Spinal cord (tissue), 10 donors: ENCODE results near the gene REP15. TPM values are rescaled to one million over a fixed set of nuclear protein-coding genes. Genes with fewer than 3 reads are reported as not detected.
A peak's percentile ranks its signal among the peaks of the same experiment; 100 is the strongest.

Source experiments
- DNase-seq, 6 donors: peaks; one replicate each; pipeline versions ENCODE4 v3.0.0 to v3.0.0-alpha.2; 2013 to 2015; ENCODE audit warnings: low spot score in 6 of 6, low read depth in 4 of 6
- H3K27ac ChIP-seq: one replicate; pipeline ENCODE4 v1.5.1; 2013; ENCODE audit warnings: low read depth, low read length, control low read depth
- H3K27me3 ChIP-seq: one replicate; pipeline ENCODE4 v1.6.1; 2013; ENCODE audit warnings: low read length; ENCODE audit not compliant: control insufficient read depth, insufficient read depth
- H3K36me3 ChIP-seq: one replicate; pipeline ENCODE4 v1.6.1; 2013; ENCODE audit warnings: low read length; ENCODE audit not compliant: control insufficient read depth, insufficient read depth
- H3K4me1 ChIP-seq: one replicate; pipeline ENCODE4 v1.6.1; 2013; ENCODE audit warnings: low read length; ENCODE audit not compliant: control insufficient read depth, insufficient read depth
- H3K4me3 ChIP-seq: one replicate; pipeline ENCODE4 v1.5.1; 2013; ENCODE audit warnings: low read depth, low read length, control low read depth
- H3K9me3 ChIP-seq: one replicate; pipeline ENCODE4 v1.6.1; 2013; ENCODE audit warnings: low read length; ENCODE audit not compliant: control insufficient read depth, insufficient read depth
- WGBS: methylation state at CpG from one replicate; pipeline ENCODE4 v1.1.5; 2013; ENCODE audit warnings: missing lambda C conversion rate; ENCODE audit not compliant: insufficient coverage; 5-methylcytosine and 5-hydroxymethylcytosine counted together
- polyA plus RNA-seq, 2 donors: library from polyadenylated mRNA; unstranded; fragments of 120-200 nt; gene quantifications; one replicate each; pipeline ENCODE4 v1.2.1, GENCODE V29; 2013; ENCODE audit not compliant: insufficient read length in 2 of 2
- total RNA-seq, 2 donors: library from RNA; depleted of rRNA in 1 of 2; stranded (reverse); fragments of 120-200 nt in 1 of 2; fragments of >200 nt in 1 of 2; gene quantifications; one replicate each; pipeline versions ENCODE4 v1.2.3 to v1.2.4, GENCODE V29; 2013 to 2014
- donor health status: healthy.

Gene REP15
- total and polyA plus RNA-seq, 4 donors, result 1.1 to 6.9 (median 1.7) TPM

DNA sequence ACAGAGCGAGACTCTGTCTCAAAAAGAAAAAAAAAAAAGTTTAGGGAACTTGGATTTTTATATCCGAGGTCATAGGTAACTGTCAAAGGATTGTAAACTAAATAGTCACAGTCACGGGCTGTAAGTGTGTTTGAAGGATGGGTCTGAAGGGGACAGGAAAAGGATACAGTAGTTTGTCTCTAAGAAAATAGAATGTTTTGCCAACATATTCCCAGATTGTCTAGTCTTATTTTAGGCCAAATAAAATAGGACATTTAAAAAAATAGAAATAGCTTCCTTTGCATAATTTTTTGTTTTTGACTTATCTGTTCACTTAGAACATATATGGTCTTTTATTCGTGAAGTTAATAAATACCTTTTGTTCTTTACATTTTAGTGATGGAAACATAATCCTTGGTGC lies 24.2 kb upstream of the REP15 start:
- H3K36me3 ChIP-seq, result peaks cover 5% of the 10 kb centered on the region
- H3K9me3 ChIP-seq, result no peaks in the 10 kb centered on the region
- H3K27ac ChIP-seq, result no peak overlapping the region
- H3K4me3 ChIP-seq, result no peak overlapping the region
- no peaks in the 10 kb centered on the region for H3K4me1 ChIP-seq
- no CpG with 5 or more reads among the region's 4 CpGs for WGBS
- no peaks in the 10 kb centered on the region for H3K27me3 ChIP-seq
- DNase-seq, result no peak

DNA sequence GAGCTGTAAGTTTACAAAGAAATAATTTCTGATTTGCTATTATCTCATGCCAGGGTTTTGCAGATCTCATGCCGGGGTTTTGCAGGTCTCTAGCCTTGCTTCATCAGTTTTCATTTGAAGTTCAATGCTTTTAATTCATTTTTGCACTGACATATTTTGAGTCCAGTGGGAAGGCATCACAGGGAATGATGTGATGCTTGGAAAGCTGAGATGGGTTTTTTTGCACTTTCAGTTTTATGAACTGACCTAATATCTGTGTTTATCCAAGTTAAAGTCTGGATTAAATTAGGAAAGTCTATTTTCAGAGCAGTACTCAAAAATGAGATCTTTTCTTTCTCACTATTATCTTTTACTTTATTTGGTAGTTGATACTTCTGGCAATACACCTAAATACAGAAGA lies 23.6 kb upstream of the REP15 start:
- H3K27ac ChIP-seq, result no peak overlapping the region
- peak in 1 of 6 donors; percentile 8 for DNase-seq
- no peaks in the 10 kb centered on the region for H3K4me1 ChIP-seq
- no peak overlapping the region for H3K4me3 ChIP-seq
- H3K27me3 ChIP-seq, result no peaks in the 10 kb centered on the region
- no peaks in the 10 kb centered on the region for H3K9me3 ChIP-seq
- H3K36me3 ChIP-seq, result peaks cover 3% of the 10 kb centered on the region
- 75% methylated on average over 1 of the region's 1 CpG for whole genome bisulfite sequencing

DNA sequence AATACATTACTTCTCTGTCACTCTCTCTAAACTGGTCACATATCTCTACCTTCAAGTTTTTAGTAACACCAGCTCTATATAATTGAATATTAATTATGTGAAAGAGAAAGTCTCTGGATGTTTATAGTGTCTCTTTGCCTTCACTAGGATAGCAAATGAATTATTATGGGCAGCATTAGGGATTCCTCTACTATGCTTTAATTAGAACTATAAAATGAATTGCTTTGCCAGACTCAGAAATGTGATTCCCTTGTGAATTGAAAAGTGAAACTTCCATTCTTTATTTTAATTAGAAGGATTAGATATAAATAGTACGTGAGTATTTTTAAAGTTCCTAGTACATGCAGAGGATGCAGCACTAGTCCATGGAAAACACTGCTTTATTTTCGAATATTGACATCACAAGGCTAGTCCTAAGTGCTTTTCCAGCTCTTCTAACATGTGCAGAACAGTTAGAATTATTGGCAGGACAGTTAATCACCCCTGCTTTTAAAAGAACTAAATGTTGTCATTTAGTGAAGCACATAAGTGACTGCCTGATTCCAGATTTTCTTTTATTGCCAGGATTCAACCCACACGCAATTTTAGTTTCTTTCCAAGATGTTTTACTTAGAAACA lies 23.0 kb upstream of the REP15 start:
- H3K4me1 ChIP-seq, result no peaks in the 10 kb centered on the region
- no peak overlapping the region for H3K27ac ChIP-seq
- no CpG with 5 or more reads among the region's 3 CpGs for WGBS
- no peak overlapping the region for H3K4me3 ChIP-seq
- no peaks in the 10 kb centered on the region for H3K36me3 ChIP-seq
- peak in 1 of 6 donors; percentile 7 for DNase-seq
- no peaks in the 10 kb centered on the region for H3K27me3 ChIP-seq
- no peaks in the 10 kb centered on the region for H3K9me3 ChIP-seq

DNA sequence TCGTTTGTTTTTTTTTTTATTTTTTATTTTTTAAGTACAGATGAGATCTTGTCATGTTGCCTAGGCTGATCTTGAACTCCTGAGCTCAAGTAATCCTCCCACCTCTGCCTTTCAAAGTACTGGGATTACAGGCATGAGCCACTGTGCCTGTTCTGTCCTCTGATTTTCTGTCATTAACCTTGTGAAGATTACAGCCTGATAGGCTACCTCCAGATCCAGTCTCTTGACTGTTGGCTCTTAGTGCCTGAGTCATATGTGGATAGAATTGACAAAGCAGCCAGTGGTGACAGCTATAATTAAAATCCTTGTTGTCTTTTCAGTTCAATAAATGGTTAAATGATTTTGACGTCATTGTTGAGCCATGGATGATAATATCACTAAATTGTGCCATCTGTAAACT lies 21.3 kb upstream of the REP15 start:
- no peaks in the 10 kb centered on the region for H3K4me1 ChIP-seq
- H3K27me3 ChIP-seq, result no peaks in the 10 kb centered on the region
- no peaks in the 10 kb centered on the region for H3K9me3 ChIP-seq
- H3K4me3 ChIP-seq, result no peak overlapping the region
- H3K27ac ChIP-seq, result no peak overlapping the region
- no peaks in the 10 kb centered on the region for H3K36me3 ChIP-seq
- no CpG with 5 or more reads among the region's 2 CpGs for WGBS
- DNase-seq, result no peak

DNA sequence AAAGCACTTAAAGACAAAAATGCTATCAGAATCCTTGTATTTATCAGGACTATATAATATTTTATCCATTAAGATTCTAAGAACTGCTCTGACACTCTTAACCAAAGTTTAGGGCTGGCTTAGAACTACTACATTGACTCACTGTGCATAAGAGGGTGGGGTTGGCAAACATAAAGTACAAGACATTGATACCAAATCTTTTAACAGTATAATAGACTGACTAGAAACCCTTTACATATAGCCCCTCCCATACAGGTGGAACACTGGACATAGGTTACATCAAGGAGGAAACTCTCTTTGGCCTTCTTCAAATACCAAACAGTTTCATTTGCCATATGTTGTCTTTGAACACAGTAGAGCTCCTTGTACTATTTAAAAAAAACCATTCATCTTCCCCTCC lies 15.6 kb upstream of the REP15 start:
- H3K36me3 ChIP-seq, result peaks cover 3% of the 10 kb centered on the region
- no peaks in the 10 kb centered on the region for H3K9me3 ChIP-seq
- H3K27me3 ChIP-seq, result no peaks in the 10 kb centered on the region
- no peak overlapping the region for H3K27ac ChIP-seq
- no peak for DNase-seq
- no peaks in the 10 kb centered on the region for H3K4me1 ChIP-seq
- H3K4me3 ChIP-seq, result no peak overlapping the region

DNA sequence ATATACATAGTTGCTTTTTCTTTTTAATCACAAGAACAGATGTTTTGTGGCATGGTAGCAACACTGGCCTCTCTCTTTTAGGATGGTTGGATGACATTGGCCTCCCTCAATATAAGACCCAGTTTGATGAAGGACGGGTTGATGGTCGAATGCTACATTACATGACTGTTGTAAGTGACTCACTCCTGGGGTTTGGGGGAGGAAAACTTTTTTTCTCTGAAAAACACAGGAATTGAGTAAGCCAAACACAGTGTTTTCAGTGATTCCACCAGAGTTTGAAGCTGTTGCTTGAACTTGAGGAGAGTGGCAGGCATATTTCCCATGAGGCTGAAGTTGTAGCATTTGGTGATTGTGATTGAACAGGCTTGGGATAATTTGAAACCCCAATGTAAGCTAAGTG lies 13.7 kb upstream of the REP15 start:
- Histone ChIP-seq H3K36me3 (peaks cover 3% of the 10 kb centered on the region), H3K4me3 (no peak overlapping the region), H3K27me3 (no peaks in the 10 kb centered on the region), H3K27ac (no peak overlapping the region), H3K4me1 (no peaks in the 10 kb centered on the region), H3K9me3 (no peaks in the 10 kb centered on the region)
- no CpG with 5 or more reads among the region's 2 CpGs for WGBS
- no peak for DNase-seq

DNA sequence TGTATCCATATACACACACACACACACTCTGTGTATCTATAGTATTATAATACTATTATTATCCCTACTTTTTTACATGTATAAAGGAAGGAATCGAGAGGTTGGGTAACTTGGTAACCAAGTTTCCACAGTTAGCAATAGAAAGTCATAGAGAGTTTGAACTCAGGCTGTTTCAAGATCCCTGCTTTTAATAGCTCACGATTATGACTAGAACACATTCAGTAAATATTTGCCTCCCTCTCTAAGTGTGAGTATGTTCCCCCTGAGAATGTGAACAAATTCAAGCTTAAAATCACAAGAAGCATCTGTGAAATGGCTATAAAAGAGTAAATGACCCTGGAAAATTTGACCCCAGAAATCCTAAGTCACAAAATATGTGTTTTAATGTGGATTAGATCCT lies 11.0 kb upstream of the REP15 start:
- WGBS, result no CpG with 5 or more reads among the region's 2 CpGs
- no peak overlapping the region for H3K4me3 ChIP-seq
- no peaks in the 10 kb centered on the region for H3K9me3 ChIP-seq
- H3K27me3 ChIP-seq, result no peaks in the 10 kb centered on the region
- H3K36me3 ChIP-seq, result peaks cover 7% of the 10 kb centered on the region
- no peaks in the 10 kb centered on the region for H3K4me1 ChIP-seq
- H3K27ac ChIP-seq, result no peak overlapping the region
- no peak for DNase-seq

DNA sequence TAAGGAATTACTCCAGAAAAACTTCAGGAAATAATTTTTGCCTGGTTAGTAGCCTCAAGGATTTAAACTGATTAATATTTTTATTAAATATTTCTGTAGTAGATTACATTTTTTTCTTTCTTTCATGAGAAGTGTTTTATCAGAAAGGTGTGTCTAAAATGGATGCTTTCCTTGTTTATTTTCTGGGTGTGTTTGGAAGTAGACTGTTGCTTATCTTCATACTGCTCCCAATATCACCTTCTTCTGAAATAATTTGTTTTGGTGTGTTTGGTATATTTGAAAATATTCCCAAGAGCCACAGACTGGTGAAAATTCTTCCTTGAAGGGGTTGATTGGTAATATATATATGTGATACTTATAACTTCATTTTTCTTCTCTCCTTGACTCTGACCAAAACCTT lies 10.1 kb upstream of the REP15 start:
- Histone ChIP-seq H3K27ac (no peak overlapping the region), H3K9me3 (no peaks in the 10 kb centered on the region), H3K36me3 (peaks cover 7% of the 10 kb centered on the region), H3K27me3 (no peaks in the 10 kb centered on the region), H3K4me3 (no peak overlapping the region), H3K4me1 (no peaks in the 10 kb centered on the region)
- DNase-seq, result no peak

DNA sequence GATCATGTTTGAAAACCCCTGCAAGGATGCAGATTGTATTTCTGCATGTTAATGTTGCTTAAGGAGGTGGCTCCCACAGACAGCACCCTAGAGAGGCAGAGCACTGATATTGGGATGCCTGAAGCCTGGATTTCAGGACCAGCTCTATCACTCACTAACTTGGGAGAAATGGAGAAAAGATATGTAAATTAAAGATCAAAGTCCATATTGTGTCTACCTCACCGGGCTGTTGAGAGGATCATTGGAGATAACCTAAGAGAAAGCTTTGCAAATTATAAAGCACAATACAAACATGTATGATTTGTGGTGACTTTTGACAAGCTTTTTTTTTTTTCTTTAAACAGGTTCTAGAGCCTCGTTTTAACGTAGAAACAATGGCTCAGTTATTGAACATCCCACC lies 7.6 kb upstream of the REP15 start:
- no peaks in the 10 kb centered on the region for H3K4me1 ChIP-seq
- H3K27me3 ChIP-seq, result no peaks in the 10 kb centered on the region
- DNase-seq, result no peak
- no peak overlapping the region for H3K4me3 ChIP-seq
- H3K36me3 ChIP-seq, result peaks cover 4% of the 10 kb centered on the region
- no peaks in the 10 kb centered on the region for H3K9me3 ChIP-seq
- WGBS, result 100% methylated on average over 2 of the region's 3 CpGs
- H3K27ac ChIP-seq, result no peak overlapping the region

DNA sequence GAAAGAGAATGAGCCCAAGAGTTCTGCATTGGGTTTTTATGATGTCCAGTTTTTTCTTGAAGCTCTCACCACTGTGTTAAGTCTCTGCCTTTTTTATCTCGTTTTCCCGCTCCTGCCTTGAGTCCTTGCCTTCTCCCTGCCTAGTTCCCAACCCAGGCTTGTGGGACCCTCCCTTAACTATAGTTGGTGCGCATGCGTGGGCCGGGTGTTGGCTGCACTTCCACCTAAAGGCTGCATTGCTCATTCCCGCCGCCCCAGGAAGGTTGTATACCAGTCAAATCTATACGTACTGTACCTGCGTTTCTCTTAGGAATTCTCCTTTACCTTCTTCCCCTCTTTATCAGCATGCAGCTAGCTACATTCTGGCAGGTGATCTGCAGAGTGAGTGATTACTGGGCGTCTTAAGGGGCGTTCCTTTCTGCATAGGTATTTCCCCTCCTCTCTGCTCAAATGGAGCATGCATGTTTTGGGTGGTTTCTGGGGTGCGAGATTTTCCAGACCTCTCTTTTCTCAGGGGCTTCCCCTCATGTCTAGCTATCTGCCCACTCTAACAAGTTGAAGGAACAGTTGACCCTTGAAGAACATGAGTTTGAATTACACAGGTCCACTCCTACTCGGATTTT lies 6.6 kb upstream of the REP15 start:
- Histone ChIP-seq H3K36me3 (peaks cover 4% of the 10 kb centered on the region), H3K27me3 (no peaks in the 10 kb centered on the region), H3K4me1 (no peaks in the 10 kb centered on the region), H3K27ac (no peak overlapping the region), H3K9me3 (no peaks in the 10 kb centered on the region), H3K4me3 (no peak overlapping the region)
- WGBS, result 96% methylated on average over 6 of the region's 13 CpGs
- DNase-seq, result no peak
